Measurements from ENCODE around the gene ZNF19. TPM values are rescaled to one million over a fixed set of nuclear protein-coding genes. Genes with fewer than 3 reads are reported as not detected.
A peak's percentile ranks its signal among the peaks of the same experiment; 100 is the strongest.

Gene ZNF19
- total RNA-seq, 1 experiment from 2014 or later = 5.4 TPM

DNA sequence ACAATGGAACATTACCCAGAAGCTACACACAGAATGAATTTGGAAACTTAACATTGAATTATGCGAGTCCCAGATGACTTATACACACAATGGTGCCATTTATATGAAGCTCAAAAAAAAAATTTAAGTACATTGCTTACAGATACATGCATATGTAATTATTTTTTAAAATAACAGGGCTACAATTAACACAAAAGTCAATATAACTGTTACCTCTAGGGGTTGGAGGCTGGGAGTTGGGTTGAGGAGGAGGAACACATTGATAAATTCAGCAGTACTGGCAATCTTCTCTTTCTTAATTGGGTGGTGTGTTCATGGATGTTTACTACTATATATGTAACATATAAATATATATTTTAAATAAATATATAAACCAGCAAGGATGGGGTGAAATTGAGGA, 28.2 kb downstream of the ZNF19 start (continued):
- TF ChIP-seq, protein P1, sequence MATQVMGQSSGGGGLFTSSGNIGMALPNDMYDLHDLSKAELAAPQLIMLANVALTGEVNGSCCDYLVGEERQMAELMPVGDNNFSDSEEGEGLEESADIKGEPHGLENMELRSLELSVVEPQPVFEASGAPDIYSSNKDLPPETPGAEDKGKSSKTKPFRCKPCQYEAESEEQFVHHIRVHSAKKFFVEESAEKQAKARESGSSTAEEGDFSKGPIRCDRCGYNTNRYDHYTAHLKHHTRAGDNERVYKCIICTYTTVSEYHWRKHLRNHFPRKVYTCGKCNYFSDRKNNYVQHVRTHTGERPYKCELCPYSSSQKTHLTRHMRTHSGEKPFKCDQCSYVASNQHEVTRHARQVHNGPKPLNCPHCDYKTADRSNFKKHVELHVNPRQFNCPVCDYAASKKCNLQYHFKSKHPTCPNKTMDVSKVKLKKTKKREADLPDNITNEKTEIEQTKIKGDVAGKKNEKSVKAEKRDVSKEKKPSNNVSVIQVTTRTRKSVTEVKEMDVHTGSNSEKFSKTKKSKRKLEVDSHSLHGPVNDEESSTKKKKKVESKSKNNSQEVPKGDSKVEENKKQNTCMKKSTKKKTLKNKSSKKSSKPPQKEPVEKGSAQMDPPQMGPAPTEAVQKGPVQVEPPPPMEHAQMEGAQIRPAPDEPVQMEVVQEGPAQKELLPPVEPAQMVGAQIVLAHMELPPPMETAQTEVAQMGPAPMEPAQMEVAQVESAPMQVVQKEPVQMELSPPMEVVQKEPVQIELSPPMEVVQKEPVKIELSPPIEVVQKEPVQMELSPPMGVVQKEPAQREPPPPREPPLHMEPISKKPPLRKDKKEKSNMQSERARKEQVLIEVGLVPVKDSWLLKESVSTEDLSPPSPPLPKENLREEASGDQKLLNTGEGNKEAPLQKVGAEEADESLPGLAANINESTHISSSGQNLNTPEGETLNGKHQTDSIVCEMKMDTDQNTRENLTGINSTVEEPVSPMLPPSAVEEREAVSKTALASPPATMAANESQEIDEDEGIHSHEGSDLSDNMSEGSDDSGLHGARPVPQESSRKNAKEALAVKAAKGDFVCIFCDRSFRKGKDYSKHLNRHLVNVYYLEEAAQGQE (IDR thresholded peaks at IDR 0.05; ENCODE audit: low read depth) = no peak
- TF ChIP-seq YY1 (IDR thresholded peaks at IDR 0.05; ENCODE audit: extremely low read depth, insufficient replicate concordance, low read depth, low read length) (no peak), RAD21 (IDR thresholded peaks at IDR 0.05; ENCODE audit: low read depth) (no peak), POLR2A (IDR thresholded peaks at IDR 0.05; ENCODE audit: borderline replicate concordance, extremely low read depth, insufficient read depth, insufficient read length) (no peak), EZH2 (IDR thresholded peaks at IDR 0.05) (no peak), CEBPB (IDR thresholded peaks at IDR 0.05; ENCODE audit: low read depth) (no peak)

DNA sequence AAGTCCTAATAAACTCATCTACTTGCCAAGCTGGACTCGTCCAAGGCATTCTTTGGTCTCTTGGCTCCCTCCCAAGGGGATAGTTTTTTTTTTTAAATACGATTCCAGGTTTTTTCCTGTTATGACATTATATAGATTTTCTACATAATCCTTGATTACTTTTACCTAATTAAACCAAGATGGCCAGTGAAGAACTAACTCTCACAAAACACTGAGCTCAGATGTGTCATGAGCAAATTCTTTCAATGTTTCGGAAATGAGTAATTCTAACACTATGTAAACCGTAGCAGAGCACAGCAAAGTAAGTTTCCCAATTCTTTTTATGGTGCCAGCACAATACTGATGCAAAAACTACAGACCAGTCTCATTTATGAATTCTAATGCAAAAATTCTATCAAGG, 28.9 kb downstream of the ZNF19 start:
- H2AFZ ChIP-seq (ENCODE audit: low read depth, low read length, poor library complexity, severe bottlenecking) = no peak overlapping the region
- ChIA-PET POLR2A (interaction anchor here (2.2 kb wide), 1 partner anchor 24 kb away, joined by 11 read pairs; no protein-coding TSS in a partner anchor), RAD21 (ENCODE audit: low non-redundant PET in 1 of 2, low total read pairs in 2 of 2, uncharacterized antibody in 2 of 2, unreplicated experiment in 2 of 2) (no interaction called here), CTCF (no interaction called here)
- ATAC-seq = no peak
- no peaks in the 10 kb centered on the region for H3K36me3 ChIP-seq (ENCODE audit: control insufficient read depth in 1 of 2, insufficient read depth in 2 of 2, low read length in 2 of 2)
- H3K9me3 ChIP-seq (ENCODE audit: control insufficient read depth in 1 of 2, insufficient read depth in 1 of 2, low read depth in 1 of 2, low read length in 2 of 2) = no peaks in the 10 kb centered on the region
- 0 out of 2 replicates have a peak, but pooled peaks cover 6% of the 10 kb centered on the region for H4K20me1 ChIP-seq (ENCODE audit: insufficient read depth)
- H3K27me3 ChIP-seq (ENCODE audit: insufficient read depth, low read length) = no peaks in the 10 kb centered on the region
- H3K79me2 ChIP-seq (ENCODE audit: insufficient read depth, low read length) = peaks cover 27% of the 10 kb centered on the region
- peak overlapping the region in 1 of 2 experiments; percentile 95; a peak in 1 of 4 replicates for H3K4me3 ChIP-seq (replicated peaks in 1 of 2; ENCODE audit: low read depth in 1 of 2, low read length in 2 of 2)
- no TSS peak for BruUV-seq (replicated peaks)
- no peaks in the 10 kb centered on the region for H3K9me2 ChIP-seq (ENCODE audit: insufficient read depth)
- peak overlapping the region; percentile 91; the same call in 1 of the 2 replicates for H3K4me2 ChIP-seq (ENCODE audit: low read length)
- intact Hi-C loops (cut with micrococcal nuclease) = no loop called here
- no peak for DNase-seq (ENCODE audit: low read depth, low spot score)
- no peak overlapping the region for H3K9ac ChIP-seq (ENCODE audit: low read length)
- H3K27ac ChIP-seq (ENCODE audit: low read depth, low read length) = no peak overlapping the region
- peaks cover 3 to 15% of the 10 kb centered on the region in 2 experiments; a peak in 3 of 4 replicates for H3K4me1 ChIP-seq (ENCODE audit: control insufficient read depth in 1 of 2, insufficient read depth in 2 of 2, low read length in 2 of 2)
- TF ChIP-seq, protein P2, sequence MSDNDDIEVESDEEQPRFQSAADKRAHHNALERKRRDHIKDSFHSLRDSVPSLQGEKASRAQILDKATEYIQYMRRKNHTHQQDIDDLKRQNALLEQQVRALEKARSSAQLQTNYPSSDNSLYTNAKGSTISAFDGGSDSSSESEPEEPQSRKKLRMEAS (IDR thresholded peaks at IDR 0.05) = no peak
- no peak for TF ChIP-seq RAD21 (IDR thresholded peaks at IDR 0.05; ENCODE audit: low read depth)
- TF ChIP-seq, protein P3, sequence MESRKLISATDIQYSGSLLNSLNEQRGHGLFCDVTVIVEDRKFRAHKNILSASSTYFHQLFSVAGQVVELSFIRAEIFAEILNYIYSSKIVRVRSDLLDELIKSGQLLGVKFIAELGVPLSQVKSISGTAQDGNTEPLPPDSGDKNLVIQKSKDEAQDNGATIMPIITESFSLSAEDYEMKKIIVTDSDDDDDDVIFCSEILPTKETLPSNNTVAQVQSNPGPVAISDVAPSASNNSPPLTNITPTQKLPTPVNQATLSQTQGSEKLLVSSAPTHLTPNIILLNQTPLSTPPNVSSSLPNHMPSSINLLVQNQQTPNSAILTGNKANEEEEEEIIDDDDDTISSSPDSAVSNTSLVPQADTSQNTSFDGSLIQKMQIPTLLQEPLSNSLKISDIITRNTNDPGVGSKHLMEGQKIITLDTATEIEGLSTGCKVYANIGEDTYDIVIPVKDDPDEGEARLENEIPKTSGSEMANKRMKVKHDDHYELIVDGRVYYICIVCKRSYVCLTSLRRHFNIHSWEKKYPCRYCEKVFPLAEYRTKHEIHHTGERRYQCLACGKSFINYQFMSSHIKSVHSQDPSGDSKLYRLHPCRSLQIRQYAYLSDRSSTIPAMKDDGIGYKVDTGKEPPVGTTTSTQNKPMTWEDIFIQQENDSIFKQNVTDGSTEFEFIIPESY (IDR thresholded peaks at IDR 0.05; ENCODE audit: extremely low read depth, insufficient replicate concordance, low read length) = no peak
- no peak for TF ChIP-seq ZFX (IDR thresholded peaks at IDR 0.05)
- no peak for TF ChIP-seq TCF7L2 (IDR thresholded peaks at IDR 0.05; ENCODE audit: borderline replicate concordance, extremely low read depth, insufficient read depth, insufficient read length)
- TF ChIP-seq POLR2A (IDR thresholded peaks at IDR 0.05; ENCODE audit: borderline replicate concordance, extremely low read depth, insufficient read depth, insufficient read length) = no peak
- TF ChIP-seq, protein P4, sequence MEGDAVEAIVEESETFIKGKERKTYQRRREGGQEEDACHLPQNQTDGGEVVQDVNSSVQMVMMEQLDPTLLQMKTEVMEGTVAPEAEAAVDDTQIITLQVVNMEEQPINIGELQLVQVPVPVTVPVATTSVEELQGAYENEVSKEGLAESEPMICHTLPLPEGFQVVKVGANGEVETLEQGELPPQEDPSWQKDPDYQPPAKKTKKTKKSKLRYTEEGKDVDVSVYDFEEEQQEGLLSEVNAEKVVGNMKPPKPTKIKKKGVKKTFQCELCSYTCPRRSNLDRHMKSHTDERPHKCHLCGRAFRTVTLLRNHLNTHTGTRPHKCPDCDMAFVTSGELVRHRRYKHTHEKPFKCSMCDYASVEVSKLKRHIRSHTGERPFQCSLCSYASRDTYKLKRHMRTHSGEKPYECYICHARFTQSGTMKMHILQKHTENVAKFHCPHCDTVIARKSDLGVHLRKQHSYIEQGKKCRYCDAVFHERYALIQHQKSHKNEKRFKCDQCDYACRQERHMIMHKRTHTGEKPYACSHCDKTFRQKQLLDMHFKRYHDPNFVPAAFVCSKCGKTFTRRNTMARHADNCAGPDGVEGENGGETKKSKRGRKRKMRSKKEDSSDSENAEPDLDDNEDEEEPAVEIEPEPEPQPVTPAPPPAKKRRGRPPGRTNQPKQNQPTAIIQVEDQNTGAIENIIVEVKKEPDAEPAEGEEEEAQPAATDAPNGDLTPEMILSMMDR (IDR thresholded peaks at IDR 0.05 in 2 of 3, conservative IDR thresholded peaks at IDR 0.05 in 1 of 3; ENCODE audit: borderline replicate concordance in 1 of 3, insufficient read depth in 1 of 3, low read depth in 2 of 3, low read length in 2 of 3) = no peak
- TF ChIP-seq EGR1 (IDR thresholded peaks at IDR 0.05; ENCODE audit: low read depth) = no peak
- TF ChIP-seq POLR2AphosphoS5 (IDR thresholded peaks at IDR 0.05; ENCODE audit: low read depth, low read length) = no peak
- TF ChIP-seq ELF1 (IDR thresholded peaks at IDR 0.05; ENCODE audit: borderline replicate concordance, low read depth) = no peak
- TF ChIP-seq SIN3A (IDR thresholded peaks at IDR 0.05; ENCODE audit: low read depth) = no peak
- TF ChIP-seq EZH2 (IDR thresholded peaks at IDR 0.05) = no peak
- TF ChIP-seq CEBPB (IDR thresholded peaks at IDR 0.05; ENCODE audit: low read depth) = no peak
- TF ChIP-seq ZNF274 (IDR thresholded peaks at IDR 0.05; ENCODE audit: low read depth, low read length) = no peak
- TF ChIP-seq FOSL1 (IDR thresholded peaks at IDR 0.05; ENCODE audit: low read depth) = no peak
- TF ChIP-seq SP1 (IDR thresholded peaks at IDR 0.05; ENCODE audit: low read depth) = no peak
